Erythroblast (primary cell): ENCODE results near the gene TNIK.

ENCODE experiments used
- GATA1 ChIP-seq: IDR thresholded peaks from 2 replicates; pipeline ENCODE4 v1.6.1; 2011; ENCODE audit warnings: low read depth, mild to moderate bottlenecking, control low read depth, low read length, moderate library complexity
- POLR2A ChIP-seq: IDR thresholded peaks from 2 replicates; pipeline ENCODE4 v1.6.1; 2011; ENCODE audit warnings: mild to moderate bottlenecking, low read length

GRCh38 chr3:171385086-171385485, 75.1 kb downstream of the TNIK start:
- TF ChIP-seq POLR2A (no peak), GATA1 (no peak)
